ENCODE measurements around the gene IER5L. TPM values are rescaled to one million over a fixed set of nuclear protein-coding genes. Genes with fewer than 3 reads are reported as not detected.

The IER5L gene
- polyA plus RNA-seq, 1 donor (not counting 4 experiments of a cell fraction or from before 2014, with no cell fraction given), result 2.1 TPM

DNA sequence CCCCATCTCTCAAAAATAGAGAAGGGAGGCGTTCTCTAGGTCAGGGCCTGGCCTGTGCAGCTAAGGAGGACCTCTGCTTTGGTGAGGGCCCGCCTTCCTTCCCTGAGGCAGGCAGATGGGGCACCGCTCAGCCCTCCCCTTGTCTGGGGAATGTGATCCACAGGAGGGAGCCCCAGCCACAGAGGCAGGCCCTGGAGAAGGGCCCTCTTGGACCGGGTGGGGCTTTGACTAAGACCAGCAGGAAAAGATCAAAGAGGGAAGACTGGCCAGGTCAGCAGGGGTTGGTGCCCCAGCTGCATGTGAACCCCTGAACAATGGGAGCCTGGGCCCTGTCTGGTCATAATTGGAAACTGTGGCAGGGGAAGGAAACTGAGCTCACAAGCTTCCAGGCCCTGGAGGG lies 45.0 kb downstream of the IER5L start:
- FAIRE-seq, result no peak
- Histone ChIP-seq H4K20me1 (ENCODE audit: control insufficient read depth, extremely low read depth, insufficient read depth, low read length) (no peaks in the 10 kb centered on the region), H2AFZ (ENCODE audit: control insufficient read depth, low read length) (no peak overlapping the region), H3K27ac (ENCODE audit: control insufficient read depth, insufficient read depth, low read length) (no peak overlapping the region), H3K4me2 (ENCODE audit: control insufficient read depth, extremely low read depth, insufficient read depth, low read depth, low read length) (no peak overlapping the region), H3K36me3 (ENCODE audit: control insufficient read depth in 2 of 2, extremely low read depth in 1 of 2, insufficient read depth in 2 of 2, low read length in 2 of 2) (peaks cover 13 to 14% of the 10 kb centered on the region in 2 experiments), H3K9me1 (ENCODE audit: control insufficient read depth, extremely low read depth, insufficient read depth, low read length) (no peaks in the 10 kb centered on the region), H3K4me1 (ENCODE audit: control insufficient read depth, extremely low read depth, insufficient read depth, low read length) (no peaks in the 10 kb centered on the region), H3K79me2 (ENCODE audit: control insufficient read depth, insufficient read depth, low read length) (no peaks in the 10 kb centered on the region), H3K27me3 (ENCODE audit: control insufficient read depth, extremely low read depth, insufficient read depth, low read length) (no peaks in the 10 kb centered on the region), H3K4me3 (ENCODE audit: control insufficient read depth in 2 of 3, extremely low read depth in 1 of 3, insufficient read depth in 2 of 3, low read depth in 1 of 3, low read length in 3 of 3) (no peak overlapping the region), H3K9ac (ENCODE audit: control insufficient read depth, extremely low read depth, insufficient read depth, low read length) (no peak overlapping the region), H3K9me3 (ENCODE audit: control insufficient read depth, low read depth, low read length) (no peaks in the 10 kb centered on the region)
- dilution Hi-C loops (cut with MboI; ENCODE audit: extremely low pct_ligation_motif_present, low sequenced_read_pairs), result no loop called here
- no peak for TF ChIP-seq EZH2 (IDR thresholded peaks at IDR 0.05; ENCODE audit: low read length)
- TF ChIP-seq, protein P1, sequence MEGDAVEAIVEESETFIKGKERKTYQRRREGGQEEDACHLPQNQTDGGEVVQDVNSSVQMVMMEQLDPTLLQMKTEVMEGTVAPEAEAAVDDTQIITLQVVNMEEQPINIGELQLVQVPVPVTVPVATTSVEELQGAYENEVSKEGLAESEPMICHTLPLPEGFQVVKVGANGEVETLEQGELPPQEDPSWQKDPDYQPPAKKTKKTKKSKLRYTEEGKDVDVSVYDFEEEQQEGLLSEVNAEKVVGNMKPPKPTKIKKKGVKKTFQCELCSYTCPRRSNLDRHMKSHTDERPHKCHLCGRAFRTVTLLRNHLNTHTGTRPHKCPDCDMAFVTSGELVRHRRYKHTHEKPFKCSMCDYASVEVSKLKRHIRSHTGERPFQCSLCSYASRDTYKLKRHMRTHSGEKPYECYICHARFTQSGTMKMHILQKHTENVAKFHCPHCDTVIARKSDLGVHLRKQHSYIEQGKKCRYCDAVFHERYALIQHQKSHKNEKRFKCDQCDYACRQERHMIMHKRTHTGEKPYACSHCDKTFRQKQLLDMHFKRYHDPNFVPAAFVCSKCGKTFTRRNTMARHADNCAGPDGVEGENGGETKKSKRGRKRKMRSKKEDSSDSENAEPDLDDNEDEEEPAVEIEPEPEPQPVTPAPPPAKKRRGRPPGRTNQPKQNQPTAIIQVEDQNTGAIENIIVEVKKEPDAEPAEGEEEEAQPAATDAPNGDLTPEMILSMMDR (optimal IDR thresholded peaks at IDR 0.05 in 1 of 3, IDR thresholded peaks at IDR 0.05 in 1 of 3, conservative IDR thresholded peaks at IDR 0.05 in 1 of 3; ENCODE audit: extremely low read depth in 1 of 3, insufficient read depth in 2 of 3, low read length in 3 of 3), result no peak
- DNase-seq (ENCODE audit: low read depth, low spot score), result no peak

DNA sequence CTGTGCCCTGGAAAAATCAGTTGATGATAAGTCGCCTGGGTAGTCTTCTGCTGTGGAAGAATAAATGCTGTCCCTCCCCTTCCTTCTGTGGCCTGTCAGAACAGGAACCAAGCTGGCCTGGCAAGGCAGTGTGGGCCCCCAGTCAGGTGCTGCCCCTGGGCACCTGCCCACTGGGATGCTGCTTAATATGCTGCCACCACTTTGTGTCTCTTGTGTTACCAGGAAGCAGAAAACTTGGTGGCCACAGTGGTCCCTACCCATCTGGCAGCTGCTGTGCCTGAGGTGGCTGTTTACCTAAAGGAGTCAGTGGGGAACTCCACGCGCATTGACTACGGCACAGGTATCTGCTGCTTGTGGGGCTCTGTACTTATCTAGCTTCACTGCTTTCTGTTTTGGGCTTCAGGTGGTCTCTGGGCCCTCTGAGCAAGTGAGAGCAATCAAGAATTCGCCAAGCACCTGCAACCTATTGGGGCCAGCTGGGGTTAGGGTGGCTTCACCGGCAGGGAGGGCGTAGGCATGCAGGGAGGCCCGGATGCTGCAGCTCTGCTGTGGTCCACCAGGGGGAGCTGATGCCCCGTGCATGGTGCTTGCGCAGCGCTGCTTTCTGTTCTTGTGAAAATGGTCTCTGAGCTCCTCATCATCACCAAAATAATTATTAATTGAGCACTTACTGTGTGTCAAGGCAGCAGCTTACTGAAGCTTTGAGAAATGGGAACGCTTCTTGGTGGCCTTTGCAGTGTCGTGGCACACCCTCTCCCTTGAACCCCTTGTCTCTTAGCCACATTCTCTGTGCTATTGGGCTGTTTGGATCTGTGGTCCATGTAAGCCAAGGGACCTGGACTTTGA lies 46.5 kb downstream of the IER5L start:
- Histone ChIP-seq H3K9ac (ENCODE audit: control insufficient read depth, extremely low read depth, insufficient read depth, low read length) (no peak overlapping the region), H3K27ac (ENCODE audit: control insufficient read depth, insufficient read depth, low read length) (no peak overlapping the region), H3K4me2 (ENCODE audit: control insufficient read depth, extremely low read depth, insufficient read depth, low read depth, low read length) (no peak overlapping the region), H3K4me3 (ENCODE audit: control insufficient read depth in 2 of 3, extremely low read depth in 1 of 3, insufficient read depth in 2 of 3, low read depth in 1 of 3, low read length in 3 of 3) (no peak overlapping the region), H3K27me3 (ENCODE audit: control insufficient read depth, extremely low read depth, insufficient read depth, low read length) (no peaks in the 10 kb centered on the region), H3K9me1 (ENCODE audit: control insufficient read depth, extremely low read depth, insufficient read depth, low read length) (no peaks in the 10 kb centered on the region), H3K9me3 (ENCODE audit: control insufficient read depth, low read depth, low read length) (no peaks in the 10 kb centered on the region), H3K4me1 (ENCODE audit: control insufficient read depth, extremely low read depth, insufficient read depth, low read length) (no peaks in the 10 kb centered on the region), H3K79me2 (ENCODE audit: control insufficient read depth, insufficient read depth, low read length) (no peaks in the 10 kb centered on the region), H2AFZ (ENCODE audit: control insufficient read depth, low read length) (no peak overlapping the region), H3K36me3 (ENCODE audit: control insufficient read depth in 2 of 2, extremely low read depth in 1 of 2, insufficient read depth in 2 of 2, low read length in 2 of 2) (peaks cover 19 to 20% of the 10 kb centered on the region in 2 experiments), H4K20me1 (ENCODE audit: control insufficient read depth, extremely low read depth, insufficient read depth, low read length) (no peaks in the 10 kb centered on the region)
- FAIRE-seq (peak; percentile 64), DNase-seq (ENCODE audit: low read depth, low spot score) (no peak)
- dilution Hi-C loops (cut with MboI; ENCODE audit: extremely low pct_ligation_motif_present, low sequenced_read_pairs), result no loop called here
- TF ChIP-seq EZH2 (IDR thresholded peaks at IDR 0.05; ENCODE audit: low read length), result no peak
- TF ChIP-seq, protein P1 (optimal IDR thresholded peaks at IDR 0.05 in 1 of 3, IDR thresholded peaks at IDR 0.05 in 1 of 3, conservative IDR thresholded peaks at IDR 0.05 in 1 of 3; ENCODE audit: extremely low read depth in 1 of 3, insufficient read depth in 2 of 3, low read length in 3 of 3), result peak; percentile 98 to 99 (median 99)
